Ureter (tissue), 1 donor: Measurements from ENCODE around the gene PWP2. TPM values are rescaled to one million over a fixed set of nuclear protein-coding genes. Genes with fewer than 3 reads are reported as not detected.
A peak's percentile ranks its signal among the peaks of the same experiment; 100 is the strongest.
"Not testable (repeated sequence)": the region's sequence is repeated elsewhere in the genome, so short reads cannot be mapped to it uniquely, and the experiment has no call there.

Source experiments
- DNase-seq: peaks from one replicate; pipeline ENCODE4 v3.0.0-alpha.2; 2020; ENCODE audit warnings: low spot score
- total RNA-seq: library from RNA; stranded (reverse); gene quantifications from one replicate; pipeline ENCODE4 v1.2.4, GENCODE V29; 2023
- donor health status: DM: yes; HTN: yes; CAD: no.

PWP2 gene
- total RNA-seq, 1 donor from 2014 or later = 8.3 TPM

- DNase-seq = not testable (repeated sequence)
Observed at GRCh38 chr21:44138039-44138438, 30.8 kb downstream of the PWP2 start.

DNA sequence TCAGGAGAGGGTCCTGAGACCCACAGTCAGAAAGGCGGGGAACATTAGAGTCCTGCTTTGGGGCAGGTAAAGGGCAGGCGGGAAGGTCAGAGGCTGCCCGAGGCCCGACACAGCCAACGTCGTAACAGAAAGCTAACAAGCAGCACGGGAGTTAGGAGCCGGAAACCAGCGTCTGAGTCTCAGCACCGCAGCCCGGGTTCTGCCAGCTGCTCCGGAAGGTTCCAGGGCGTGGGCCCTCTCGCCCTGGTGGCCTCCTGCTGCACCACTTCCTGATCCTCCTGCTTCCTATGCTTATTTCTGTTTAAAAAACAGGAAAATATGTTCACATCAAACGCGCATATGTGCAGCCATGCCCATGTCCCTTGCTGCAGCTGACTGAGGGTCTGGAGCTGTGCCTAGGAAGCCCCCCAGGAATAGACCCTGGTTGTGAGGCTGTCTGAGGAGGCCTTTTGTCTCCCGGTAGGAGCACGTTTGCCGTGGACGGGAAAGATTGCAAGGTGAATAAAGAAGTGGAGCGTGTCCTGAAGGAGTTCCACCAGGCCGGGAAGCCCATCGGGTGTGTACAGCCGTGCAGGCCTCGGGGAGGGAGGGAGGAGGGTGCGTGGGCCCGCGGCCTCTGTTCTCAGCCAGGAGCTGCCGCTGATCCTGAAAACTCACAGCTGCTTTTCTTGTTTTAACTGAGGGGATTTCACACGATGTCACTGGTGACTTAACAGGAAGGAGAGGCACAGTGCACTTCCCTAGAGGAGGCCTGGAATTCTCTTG is 32.8 kb downstream of the PWP2 start:
- peak; percentile 9 for DNase-seq

- not testable (repeated sequence) for DNase-seq
Observed at GRCh38 chr21:44140552-44140932, 33.3 kb downstream of the PWP2 start.

GRCh38 chr21:44142470-44142869 is 35.3 kb downstream of the PWP2 start:
- DNase-seq = not testable (repeated sequence)

DNA sequence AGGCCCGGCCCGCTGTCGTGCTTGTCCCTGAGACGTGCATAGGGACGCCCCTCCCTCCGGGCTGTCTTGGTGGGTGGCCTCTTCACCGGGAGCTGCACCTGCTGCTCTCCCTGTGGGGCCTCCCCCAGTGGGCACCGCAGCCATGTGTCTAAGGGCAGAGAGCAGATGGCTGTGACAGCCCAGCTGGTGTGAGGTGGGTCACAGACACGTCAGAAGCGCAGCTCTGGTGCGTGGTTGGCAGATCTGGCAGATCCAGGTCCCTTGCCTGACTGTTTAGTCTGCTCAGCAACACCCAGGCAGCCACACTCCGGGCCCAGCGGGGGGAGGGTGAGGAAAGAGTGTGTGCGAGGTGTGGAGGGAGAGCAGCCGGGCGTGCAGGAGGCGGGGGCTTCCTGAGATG is 36.2 kb downstream of the PWP2 start:
- DNase-seq = not testable (repeated sequence)

DNA sequence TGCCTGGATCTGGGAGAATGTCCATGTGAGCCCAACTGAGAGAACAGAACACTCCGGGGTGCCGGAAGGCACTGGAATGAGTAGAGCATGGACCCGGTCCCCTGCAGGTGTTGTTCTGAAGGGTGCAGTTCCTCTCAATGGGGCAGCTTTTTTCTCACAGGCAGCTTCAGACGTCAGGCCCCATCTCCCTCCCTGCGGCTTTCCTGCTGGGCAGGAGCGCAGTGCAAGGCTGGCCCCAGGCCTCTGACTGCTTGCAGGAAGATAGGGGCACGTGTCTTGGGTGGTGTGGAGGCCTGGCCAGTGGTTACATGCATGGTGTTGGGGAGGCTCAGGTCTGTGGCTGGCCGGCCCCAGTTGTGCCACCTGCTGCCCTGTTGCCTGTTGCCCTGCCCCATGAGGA is 36.8 kb downstream of the PWP2 start:
- not testable (repeated sequence) for DNase-seq

- DNase-seq = not testable (repeated sequence)
Observed at GRCh38 chr21:44144784-44145602, 37.8 kb downstream of the PWP2 start.

- not testable (repeated sequence) for DNase-seq
Observed at GRCh38 chr21:44145616-44146015, 38.4 kb downstream of the PWP2 start.

GRCh38 chr21:44147108-44147507 is 39.9 kb downstream of the PWP2 start:
- not testable (repeated sequence) for DNase-seq

DNA sequence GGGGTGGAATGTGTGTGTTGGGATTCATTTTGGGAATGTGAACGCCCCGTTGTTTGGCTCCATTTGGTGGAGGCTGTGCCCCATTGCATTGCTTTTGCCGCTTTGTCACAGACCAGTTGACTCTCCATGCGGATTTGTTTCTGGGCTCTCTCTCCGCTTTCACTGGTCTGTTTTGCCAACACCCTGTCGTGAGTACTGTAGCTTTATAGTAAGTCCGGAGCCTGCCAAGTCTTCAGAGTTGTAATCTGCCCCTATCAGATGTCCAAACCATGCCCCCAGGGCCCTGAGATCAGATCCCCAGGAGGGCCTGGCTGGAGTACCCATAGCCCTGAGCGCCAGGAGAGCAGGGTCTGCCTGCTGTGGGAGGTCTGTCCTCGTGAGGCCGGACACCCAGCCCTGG is 43.1 kb downstream of the PWP2 start:
- not testable (repeated sequence) for DNase-seq

GRCh38 chr21:44153214-44153888 is 46.2 kb downstream of the PWP2 start:
- DNase-seq = not testable (repeated sequence)

GRCh38 chr21:44153889-44154228 is 46.7 kb downstream of the PWP2 start:
- peak; percentile 31 for DNase-seq

- DNase-seq = not testable (repeated sequence)
Observed at GRCh38 chr21:44154816-44155230, 47.6 kb downstream of the PWP2 start.

DNA sequence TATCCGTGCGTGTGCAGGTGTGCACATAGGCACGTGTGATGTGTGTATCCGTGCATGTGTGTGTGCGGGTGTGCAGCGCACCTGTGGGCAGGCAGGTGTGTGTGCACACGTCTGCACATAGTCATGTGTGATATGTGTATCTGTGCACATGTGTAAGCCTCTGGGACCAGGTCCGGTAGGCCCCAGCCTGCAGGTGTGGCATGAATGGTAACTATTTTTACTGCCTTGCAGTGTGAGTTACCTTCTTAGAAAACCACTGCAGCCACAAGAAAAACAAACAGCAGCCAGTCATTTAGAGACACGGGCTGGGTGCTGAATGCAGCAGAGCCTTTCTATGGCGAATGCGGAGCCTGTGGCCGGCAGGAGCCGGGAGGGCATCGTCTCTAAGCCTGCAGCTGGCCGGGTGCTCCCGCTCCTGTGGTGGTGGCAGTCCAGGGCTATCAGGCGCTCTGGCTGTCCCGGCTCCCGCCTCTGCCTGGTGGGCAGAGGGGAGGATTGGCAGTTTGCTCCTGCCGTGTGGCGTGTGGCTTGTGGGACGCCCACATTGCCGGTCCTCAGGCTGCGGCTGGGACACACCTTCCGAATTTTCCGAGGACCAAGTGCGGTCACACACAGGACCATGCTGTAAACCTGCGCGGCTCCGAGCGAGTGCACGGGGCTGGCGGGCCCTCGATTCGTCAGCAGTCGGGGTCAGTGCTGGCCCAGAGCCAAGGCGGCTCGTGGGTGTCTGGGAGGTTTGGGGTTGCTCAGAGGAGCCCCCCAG is 48.2 kb downstream of the PWP2 start:
- DNase-seq = not testable (repeated sequence)

GRCh38 chr21:44155994-44156380 is 48.8 kb downstream of the PWP2 start:
- DNase-seq = not testable (repeated sequence)

GRCh38 chr21:44157439-44158081 is 50.4 kb downstream of the PWP2 start:
- not testable (repeated sequence) for DNase-seq

GRCh38 chr21:44158082-44158468 is 50.9 kb downstream of the PWP2 start:
- not testable (repeated sequence) for DNase-seq

DNA sequence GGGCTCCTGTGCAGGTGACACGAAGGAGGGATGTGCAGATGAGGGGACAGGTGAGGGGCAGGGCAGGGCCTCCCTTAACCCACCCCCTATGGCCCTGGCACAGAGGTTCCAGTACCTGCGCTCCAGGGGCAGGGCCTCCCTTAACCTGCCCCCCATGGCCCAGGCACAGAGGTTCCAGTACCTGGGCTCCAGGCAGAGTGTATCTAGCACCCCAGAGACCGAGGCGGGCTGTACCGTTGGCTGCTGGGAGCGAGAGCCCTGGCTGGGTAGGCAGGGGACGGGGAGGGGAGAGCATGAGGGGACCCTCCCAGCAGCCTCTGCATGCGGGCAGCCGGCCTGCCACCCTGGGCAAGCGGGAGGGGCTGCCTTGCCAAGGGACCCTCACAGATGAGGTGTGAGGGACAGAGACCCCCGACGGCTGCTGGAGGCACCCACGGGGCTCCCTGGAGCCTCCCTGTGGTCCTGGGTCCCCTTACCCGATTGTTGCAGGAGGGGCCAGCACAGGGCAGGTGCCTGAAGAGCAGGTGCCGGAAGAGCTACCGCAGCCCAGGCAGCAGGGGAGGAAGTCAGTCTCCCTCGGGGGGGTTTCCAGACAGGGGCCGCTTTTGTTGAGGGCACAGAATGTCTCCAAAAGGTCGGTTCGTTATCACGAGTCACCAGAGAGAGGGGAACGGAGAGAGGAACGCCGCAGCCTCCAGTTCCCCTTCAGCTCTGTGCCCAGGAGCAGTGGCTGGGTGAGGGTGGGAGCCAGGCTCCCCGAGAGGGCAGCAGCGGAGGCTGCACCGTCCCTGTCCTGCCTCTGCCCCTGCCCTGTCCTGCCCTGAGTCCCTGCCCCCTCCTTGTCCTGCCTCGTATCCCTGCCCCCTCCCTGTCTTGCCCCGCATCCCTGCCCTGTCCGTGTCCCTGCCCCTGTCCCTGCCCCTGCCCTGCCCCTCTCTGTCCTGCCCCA is 52.4 kb downstream of the PWP2 start:
- not testable (repeated sequence) for DNase-seq

DNA sequence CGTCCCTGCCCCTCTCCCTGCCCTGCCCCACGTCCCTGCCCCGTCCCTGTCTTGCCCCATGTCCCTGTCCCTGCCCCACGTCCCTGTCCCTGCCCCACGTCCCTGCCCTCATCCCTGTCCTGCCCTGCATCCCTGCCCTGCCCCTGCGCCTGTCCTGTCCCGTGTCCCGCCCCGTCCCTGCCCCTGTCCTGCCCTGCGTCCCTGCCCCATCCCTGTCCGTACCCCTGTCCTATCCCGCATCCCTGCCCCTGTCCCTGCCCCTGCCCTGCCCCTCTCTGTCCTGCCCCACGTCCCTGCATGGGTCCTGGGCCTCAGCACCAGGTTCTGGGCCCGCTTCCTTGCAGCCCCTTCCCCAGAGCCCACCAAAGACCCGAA is 53.1 kb downstream of the PWP2 start:
- not testable (repeated sequence) for DNase-seq

- not testable (repeated sequence) for DNase-seq
Observed at GRCh38 chr21:44160821-44161220, 53.6 kb downstream of the PWP2 start.
